K562 (cell line): ENCODE measurements around the gene SRCAP. TPM values are rescaled to one million over a fixed set of nuclear protein-coding genes. Genes with fewer than 3 reads are reported as not detected.
A peak's percentile ranks its signal among the peaks of the same experiment; 100 is the strongest.

Experiments used
- ASH1L ChIP-seq: fragments of 450-650 bp; IDR thresholded peaks from 2 replicates; pipeline ENCODE4 v1.6.1; 2018; ENCODE audit warnings: borderline replicate concordance, mild to moderate bottlenecking, low read depth; ENCODE audit not compliant: partially characterized antibody
- EHMT2 ChIP-seq: fragments of 450-650 bp; IDR thresholded peaks from 2 replicates; pipeline ENCODE4 v1.6.1; 2018; ENCODE audit warnings: antibody characterized with exemption
- ELF4 ChIP-seq: fragments of 450-650 bp; formaldehyde crosslinking; IDR thresholded peaks from 2 replicates; pipeline ENCODE4 v1.4.0; 2022; ENCODE audit warnings: missing genetic modification characterization
- GTF2F1 ChIP-seq: IDR thresholded peaks from 2 replicates; pipeline ENCODE4 v1.6.1; 2011; ENCODE audit warnings: low read depth, low read length, improper control_type of control experiment
- HLTF ChIP-seq: fragments of 450-650 bp; IDR thresholded peaks from 2 replicates; pipeline ENCODE4 v1.6.1; 2016
- JUNB ChIP-seq: fragments of 450-650 bp; formaldehyde crosslinking; conservative IDR thresholded peaks from 2 replicates; pipeline ENCODE4 v1.4.0; 2020; ENCODE audit warnings: mild to moderate bottlenecking
- RBM39 ChIP-seq: fragments of 200-400 bp; formaldehyde crosslinking; optimal IDR thresholded peaks from 2 replicates; pipeline ENCODE3; 2018; ENCODE audit warnings: low read depth, low read length
- SAFB ChIP-seq: fragments of 200-400 bp; formaldehyde crosslinking; IDR thresholded peaks from 2 replicates; pipeline ENCODE4 v1.6.1; 2017; ENCODE audit warnings: low read depth, low read length, borderline replicate concordance
- SETDB1 ChIP-seq: IDR thresholded peaks from one replicate; pipeline ENCODE4 v1.6.1; 2012; ENCODE audit warnings: low read length, control low read depth, inconsistent platforms
- SIX5 ChIP-seq, 2 experiments: IDR thresholded peaks; 2 replicates each; pipeline ENCODE4 v1.6.1; 2011; ENCODE audit warnings: low read length in 2 of 2, borderline replicate concordance in 1 of 2, low read depth in 1 of 2, mild to moderate bottlenecking in 1 of 2, moderate library complexity in 1 of 2; ENCODE audit not compliant: insufficient read depth in 1 of 2
- SMARCE1 ChIP-seq: fragments of 450-650 bp; IDR thresholded peaks from 2 replicates; pipeline ENCODE4 v1.7.1; 2016; ENCODE audit warnings: mild to moderate bottlenecking
- TEAD1 ChIP-seq, 2 experiments: fragments of 450-650 bp in 1 of 2; sonication (generic) in 1 of 2; formaldehyde crosslinking; IDR thresholded peaks; 2 replicates each; pipeline versions ENCODE4 v1.4.0 to v1.8.0; 2020 to 2022; ENCODE audit warnings: mild to moderate bottlenecking in 2 of 2, missing genetic modification reagents in 1 of 2
- ZFX ChIP-seq: sonication (generic); formaldehyde crosslinking; IDR thresholded peaks from 2 replicates; pipeline ENCODE4 v1.8.0; 2022; ENCODE audit warnings: mild to moderate bottlenecking, missing genetic modification reagents, moderate library complexity
- ZNF124 ChIP-seq: sonication (generic); formaldehyde crosslinking; IDR thresholded peaks from 2 replicates; pipeline ENCODE4 v1.8.1; 2022; ENCODE audit warnings: missing genetic modification reagents
- ZNF766 ChIP-seq: fragments of 200-800 bp; sonication (Bioruptor generic); conservative IDR thresholded peaks from 2 replicates; pipeline ENCODE4 v1.6.1; 2016; ENCODE audit warnings: missing genetic modification characterization, missing compliant biosample characterization
- polyA plus RNA-seq, 8 experiments: library from polyadenylated mRNA; depleted of rRNA in 4 of 8; stranded (reverse) in 5 of 8; unstranded in 3 of 8; fragments of >200 nt; fragmentation: Nextera tagmentation in 2 of 8; fragmentation: Illumina TruSeq in 1 of 8; extraction: Ambion mirVana in 2 of 8; extraction: Trizol in 1 of 8; gene quantifications; 2 replicates each; pipeline versions ENCODE4 v1.2.1 to v1.2.3, GENCODE V29; 2011 to 2014; ENCODE audit warnings: inconsistent platforms in 1 of 8, missing spikeins in 1 of 8
- total RNA-seq, 7 experiments: library from RNA; depleted of rRNA in 6 of 7; stranded (reverse); fragments of >200 nt in 6 of 7; fragmentation: Illumina TruSeq in 2 of 7; extraction: Trizol in 2 of 7; gene quantifications; 2 replicates each; pipeline versions ENCODE4 v1.2.1 to v1.2.3, GENCODE V29; 2011 to 2021; ENCODE audit warnings: low replicate concordance in 1 of 7
- TF ChIP-seq, protein P1 (sequence below): fragments of 250-450 bp; sonication (Bioruptor Pico); IDR thresholded peaks from 2 replicates; pipeline ENCODE4 v1.5.0; 2022; ENCODE audit warnings: mild to moderate bottlenecking
- TF ChIP-seq, protein P2 (sequence below): fragments of 250-450 bp; sonication (Bioruptor Pico); IDR thresholded peaks from 2 replicates; pipeline ENCODE4 v1.8.0; 2022; ENCODE audit warnings: inconsistent platforms
- TF ChIP-seq, protein P3 (sequence below), 2 experiments: fragments of 450-650 bp in 1 of 2; IDR thresholded peaks; 2 replicates each; pipeline ENCODE4 v1.6.1; 2011 to 2017; ENCODE audit warnings: low read depth in 2 of 2, antibody characterized with exemption in 1 of 2, borderline replicate concordance in 1 of 2, low read length in 1 of 2, mild to moderate bottlenecking in 1 of 2, mixed read lengths in 1 of 2; ENCODE audit not compliant: control insufficient read depth in 1 of 2
- TF ChIP-seq, protein P4 (sequence below): fragments of 450-650 bp; IDR thresholded peaks from 2 replicates; pipeline ENCODE4 v1.6.1; 2016; ENCODE audit warnings: mild to moderate bottlenecking

SRCAP gene
- total and polyA plus RNA-seq, 9 of the 15 experiments (the other 6 are each of a cell fraction or from before 2014, with no cell fraction given) = 0.21 to 62.6 (median 5.8) TPM

DNA sequence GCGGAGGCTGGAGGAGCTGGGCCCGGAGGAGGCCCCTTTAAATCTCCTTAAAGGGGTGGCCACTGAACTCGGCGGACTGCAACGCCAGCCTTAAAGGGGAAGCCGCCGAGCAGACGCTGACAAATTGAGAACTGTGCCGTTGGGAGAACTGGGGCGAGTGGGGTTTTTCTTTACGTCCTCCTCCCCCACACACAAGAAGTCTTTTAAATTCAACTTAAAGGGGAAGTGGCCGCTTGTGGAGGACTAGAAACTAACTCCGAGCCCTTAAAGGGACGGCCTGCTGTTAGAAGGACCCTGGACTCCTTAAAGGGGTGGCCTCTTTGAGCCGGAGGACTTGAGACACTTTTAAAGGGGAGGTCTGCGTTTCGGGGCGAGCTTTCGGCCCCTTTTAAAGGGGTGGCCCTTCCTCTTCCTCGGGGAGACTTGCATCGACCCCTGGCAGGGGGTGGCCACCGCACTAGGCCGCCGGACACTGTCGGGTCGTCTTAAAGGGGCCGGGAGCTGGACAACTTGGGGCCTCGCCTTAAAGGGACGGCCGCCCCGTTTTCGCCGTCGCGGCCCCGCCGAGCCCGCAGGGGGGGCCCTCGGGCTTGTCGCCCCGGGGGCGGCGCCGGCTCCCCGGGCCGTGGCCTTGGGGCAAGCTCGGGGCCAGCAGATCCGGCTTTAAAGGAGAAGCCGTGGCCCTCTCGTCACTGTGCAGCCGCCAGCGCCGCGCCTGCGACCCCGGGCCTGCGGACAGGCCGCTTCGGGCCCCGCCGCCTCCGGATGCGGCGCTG, 40.1 kb upstream of the SRCAP start (continued):
- TF ChIP-seq, protein P1, sequence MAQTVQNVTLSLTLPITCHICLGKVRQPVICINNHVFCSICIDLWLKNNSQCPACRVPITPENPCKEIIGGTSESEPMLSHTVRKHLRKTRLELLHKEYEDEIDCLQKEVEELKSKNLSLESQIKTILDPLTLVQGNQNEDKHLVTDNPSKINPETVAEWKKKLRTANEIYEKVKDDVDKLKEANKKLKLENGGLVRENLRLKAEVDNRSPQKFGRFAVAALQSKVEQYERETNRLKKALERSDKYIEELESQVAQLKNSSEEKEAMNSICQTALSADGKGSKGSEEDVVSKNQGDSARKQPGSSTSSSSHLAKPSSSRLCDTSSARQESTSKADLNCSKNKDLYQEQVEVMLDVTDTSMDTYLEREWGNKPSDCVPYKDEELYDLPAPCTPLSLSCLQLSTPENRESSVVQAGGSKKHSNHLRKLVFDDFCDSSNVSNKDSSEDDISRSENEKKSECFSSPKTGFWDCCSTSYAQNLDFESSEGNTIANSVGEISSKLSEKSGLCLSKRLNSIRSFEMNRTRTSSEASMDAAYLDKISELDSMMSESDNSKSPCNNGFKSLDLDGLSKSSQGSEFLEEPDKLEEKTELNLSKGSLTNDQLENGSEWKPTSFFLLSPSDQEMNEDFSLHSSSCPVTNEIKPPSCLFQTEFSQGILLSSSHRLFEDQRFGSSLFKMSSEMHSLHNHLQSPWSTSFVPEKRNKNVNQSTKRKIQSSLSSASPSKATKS (CRISPR knock-in tag) = no peak
- TF ChIP-seq ELF4 (no peak), HLTF (no peak), EHMT2 (no peak), ZFX (CRISPR knock-in tag) (peak; percentile 59), SAFB (no peak), GTF2F1 (0 out of 2 replicates have a peak, but pooled peaks have one; percentile 38), JUNB (CRISPR knock-in tag) (no peak), SETDB1 (no peak), RBM39 (peak; percentile 1), SIX5 (IDR thresholded peaks at IDR 0.05; ENCODE audit: borderline replicate concordance in 1 of 2, insufficient read depth in 1 of 2, low read depth in 1 of 2, low read length in 2 of 2) (no peak), SMARCE1 (no peak), ZNF124 (CRISPR knock-in tag) (no peak), ZNF766 (no peak), ASH1L (no peak), TEAD1 (CRISPR knock-in tag; IDR thresholded peaks at IDR 0.05) (no peak)
- TF ChIP-seq, protein P2, sequence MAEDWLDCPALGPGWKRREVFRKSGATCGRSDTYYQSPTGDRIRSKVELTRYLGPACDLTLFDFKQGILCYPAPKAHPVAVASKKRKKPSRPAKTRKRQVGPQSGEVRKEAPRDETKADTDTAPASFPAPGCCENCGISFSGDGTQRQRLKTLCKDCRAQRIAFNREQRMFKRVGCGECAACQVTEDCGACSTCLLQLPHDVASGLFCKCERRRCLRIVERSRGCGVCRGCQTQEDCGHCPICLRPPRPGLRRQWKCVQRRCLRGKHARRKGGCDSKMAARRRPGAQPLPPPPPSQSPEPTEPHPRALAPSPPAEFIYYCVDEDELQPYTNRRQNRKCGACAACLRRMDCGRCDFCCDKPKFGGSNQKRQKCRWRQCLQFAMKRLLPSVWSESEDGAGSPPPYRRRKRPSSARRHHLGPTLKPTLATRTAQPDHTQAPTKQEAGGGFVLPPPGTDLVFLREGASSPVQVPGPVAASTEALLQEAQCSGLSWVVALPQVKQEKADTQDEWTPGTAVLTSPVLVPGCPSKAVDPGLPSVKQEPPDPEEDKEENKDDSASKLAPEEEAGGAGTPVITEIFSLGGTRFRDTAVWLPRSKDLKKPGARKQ (CRISPR knock-in tag) = no peak
- TF ChIP-seq, protein P3, sequence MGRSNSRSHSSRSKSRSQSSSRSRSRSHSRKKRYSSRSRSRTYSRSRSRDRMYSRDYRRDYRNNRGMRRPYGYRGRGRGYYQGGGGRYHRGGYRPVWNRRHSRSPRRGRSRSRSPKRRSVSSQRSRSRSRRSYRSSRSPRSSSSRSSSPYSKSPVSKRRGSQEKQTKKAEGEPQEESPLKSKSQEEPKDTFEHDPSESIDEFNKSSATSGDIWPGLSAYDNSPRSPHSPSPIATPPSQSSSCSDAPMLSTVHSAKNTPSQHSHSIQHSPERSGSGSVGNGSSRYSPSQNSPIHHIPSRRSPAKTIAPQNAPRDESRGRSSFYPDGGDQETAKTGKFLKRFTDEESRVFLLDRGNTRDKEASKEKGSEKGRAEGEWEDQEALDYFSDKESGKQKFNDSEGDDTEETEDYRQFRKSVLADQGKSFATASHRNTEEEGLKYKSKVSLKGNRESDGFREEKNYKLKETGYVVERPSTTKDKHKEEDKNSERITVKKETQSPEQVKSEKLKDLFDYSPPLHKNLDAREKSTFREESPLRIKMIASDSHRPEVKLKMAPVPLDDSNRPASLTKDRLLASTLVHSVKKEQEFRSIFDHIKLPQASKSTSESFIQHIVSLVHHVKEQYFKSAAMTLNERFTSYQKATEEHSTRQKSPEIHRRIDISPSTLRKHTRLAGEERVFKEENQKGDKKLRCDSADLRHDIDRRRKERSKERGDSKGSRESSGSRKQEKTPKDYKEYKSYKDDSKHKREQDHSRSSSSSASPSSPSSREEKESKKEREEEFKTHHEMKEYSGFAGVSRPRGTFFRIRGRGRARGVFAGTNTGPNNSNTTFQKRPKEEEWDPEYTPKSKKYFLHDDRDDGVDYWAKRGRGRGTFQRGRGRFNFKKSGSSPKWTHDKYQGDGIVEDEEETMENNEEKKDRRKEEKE (IDR thresholded peaks at IDR 0.05; ENCODE audit: borderline replicate concordance in 1 of 2, control insufficient read depth in 1 of 2, low read depth in 2 of 2, low read length in 1 of 2) = no peak
- TF ChIP-seq, protein P4, sequence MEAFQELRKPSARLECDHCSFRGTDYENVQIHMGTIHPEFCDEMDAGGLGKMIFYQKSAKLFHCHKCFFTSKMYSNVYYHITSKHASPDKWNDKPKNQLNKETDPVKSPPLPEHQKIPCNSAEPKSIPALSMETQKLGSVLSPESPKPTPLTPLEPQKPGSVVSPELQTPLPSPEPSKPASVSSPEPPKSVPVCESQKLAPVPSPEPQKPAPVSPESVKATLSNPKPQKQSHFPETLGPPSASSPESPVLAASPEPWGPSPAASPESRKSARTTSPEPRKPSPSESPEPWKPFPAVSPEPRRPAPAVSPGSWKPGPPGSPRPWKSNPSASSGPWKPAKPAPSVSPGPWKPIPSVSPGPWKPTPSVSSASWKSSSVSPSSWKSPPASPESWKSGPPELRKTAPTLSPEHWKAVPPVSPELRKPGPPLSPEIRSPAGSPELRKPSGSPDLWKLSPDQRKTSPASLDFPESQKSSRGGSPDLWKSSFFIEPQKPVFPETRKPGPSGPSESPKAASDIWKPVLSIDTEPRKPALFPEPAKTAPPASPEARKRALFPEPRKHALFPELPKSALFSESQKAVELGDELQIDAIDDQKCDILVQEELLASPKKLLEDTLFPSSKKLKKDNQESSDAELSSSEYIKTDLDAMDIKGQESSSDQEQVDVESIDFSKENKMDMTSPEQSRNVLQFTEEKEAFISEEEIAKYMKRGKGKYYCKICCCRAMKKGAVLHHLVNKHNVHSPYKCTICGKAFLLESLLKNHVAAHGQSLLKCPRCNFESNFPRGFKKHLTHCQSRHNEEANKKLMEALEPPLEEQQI = no peak
